B cell (primary cell): ENCODE measurements around the gene NFATC1. TPM values are rescaled to one million over a fixed set of nuclear protein-coding genes. Genes with fewer than 3 reads are reported as not detected.

ENCODE experiments used
- ATAC-seq: fragments of 200-7000 bp; cut with Tn5 transposase; one replicate; pipeline ENCODE4 v1.10.0; 2021; ENCODE audit warnings: low read depth, mild to moderate bottlenecking, moderate number of reproducible peaks, moderate library complexity
- CTCF ChIA-PET: fragments of 350-600 bp; sonication (Branson Sonifier 250); formaldehyde crosslinking; loops from one replicate; lab custom pipeline; 2021; ENCODE audit warnings: antibody characterized with exemption, inconsistent platforms; lab: Charles Lee
- POLR2A ChIA-PET: fragments of 350-600 bp; sonication (Branson Sonifier 250); formaldehyde crosslinking; loops from one replicate; lab custom pipeline; 2021; ENCODE audit warnings: antibody characterized with exemption; lab: Charles Lee
- DNase-seq: peaks from one replicate; pipeline ENCODE4 v3.0.0; 2013
- H2AFZ ChIP-seq: 2 replicates; pipeline ENCODE4 v1.6.1; 2012; ENCODE audit warnings: mild to moderate bottlenecking, low read depth, low read length; ENCODE audit not compliant: insufficient read depth, poor library complexity, severe bottlenecking
- H3K27ac ChIP-seq, 2 donors: 1 replicate in 1 of 2; 2 replicates in 1 of 2; pipeline ENCODE4 v1.5.1; 2012 to 2013; ENCODE audit warnings: low read length in 2 of 2, mild to moderate bottlenecking in 2 of 2, moderate library complexity in 1 of 2
- H3K27me3 ChIP-seq, 4 experiments: fragments of 200-600 bp in 1 of 4; sonication (generic) in 1 of 4; replicated peaks in 1 of 4; 1 replicate in 2 of 4; 2 replicates in 2 of 4; pipeline versions ENCODE4 v1.6.1 to v1.7.0; 2013 to 2016; ENCODE audit warnings: low read length in 3 of 4, mild to moderate bottlenecking in 2 of 4, mixed read lengths in 1 of 4, moderate library complexity in 1 of 4; ENCODE audit not compliant: insufficient read depth in 4 of 4, control insufficient read depth in 3 of 4; ENCODE audit errors: control extremely low read depth in 1 of 4
- H3K36me3 ChIP-seq, 2 experiments: replicated peaks in 1 of 2; 1 replicate in 1 of 2; 2 replicates in 1 of 2; pipeline versions ENCODE4 v1.6.1 to v1.7.1; 2013; ENCODE audit warnings: low read length in 1 of 2; ENCODE audit not compliant: insufficient read depth in 2 of 2, control insufficient read depth in 1 of 2; ENCODE audit errors: control extremely low read depth in 1 of 2, extremely low read depth in 1 of 2
- H3K4me1 ChIP-seq, 2 donors: fragments of 200-600 bp in 1 of 2; sonication (generic) in 1 of 2; 1 replicate in 1 of 2; 2 replicates in 1 of 2; pipeline versions ENCODE4 v1.5.1 to v1.6.1; 2013 to 2017; ENCODE audit warnings: low read length in 2 of 2; ENCODE audit not compliant: control insufficient read depth in 2 of 2, insufficient read depth in 2 of 2
- H3K4me2 ChIP-seq: replicated peaks from 2 replicates; pipeline ENCODE3; 2012; ENCODE audit warnings: mild to moderate bottlenecking, low read depth, low read length; ENCODE audit not compliant: poor library complexity, severe bottlenecking
- H3K4me3 ChIP-seq, 5 experiments: fragments of 200-600 bp in 1 of 5; sonication (generic) in 1 of 5; 1 replicate in 3 of 5; 2 replicates in 2 of 5; pipeline versions ENCODE4 v1.5.1 to v1.7.0; 2011 to 2016; ENCODE audit warnings: low read length in 4 of 5, mild to moderate bottlenecking in 4 of 5, low read depth in 2 of 5, control low read depth in 1 of 5, moderate library complexity in 1 of 5; ENCODE audit not compliant: insufficient read depth in 1 of 5; ENCODE audit errors: control extremely low read depth in 1 of 5, extremely low read depth in 1 of 5
- H3K79me2 ChIP-seq: fragments of 200-600 bp; sonication (generic); one replicate; pipeline ENCODE4 v1.6.0; 2016; ENCODE audit warnings: low read length; ENCODE audit not compliant: control insufficient read depth, insufficient read depth
- H3K9ac ChIP-seq: fragments of 200-600 bp; sonication (generic); 2 replicates; pipeline ENCODE4 v1.6.1; 2017; ENCODE audit warnings: mild to moderate bottlenecking, low read length, moderate library complexity
- H3K9me3 ChIP-seq, 3 donors: one replicate each; pipeline versions ENCODE4 v1.6.1 to v1.7.1; 2013; ENCODE audit warnings: low read length in 2 of 3; ENCODE audit not compliant: control insufficient read depth in 2 of 3, insufficient read depth in 1 of 3; ENCODE audit errors: control extremely low read depth in 1 of 3
- H4K20me1 ChIP-seq: 2 replicates; pipeline ENCODE4 v1.6.0; 2012; ENCODE audit warnings: mild to moderate bottlenecking, low read length; ENCODE audit not compliant: insufficient read depth, control insufficient read depth, poor library complexity, severe bottlenecking
- H3K27ac Mint-ChIP-seq: one replicate; pipeline ENCODE4 v1.8.0; 2021; ENCODE audit warnings: mixed read lengths
- H3K27me3 Mint-ChIP-seq: one replicate; pipeline ENCODE4 v1.8.0; 2021; ENCODE audit warnings: mixed read lengths
- H3K4me1 Mint-ChIP-seq: one replicate; pipeline ENCODE4 v1.8.0; 2021; ENCODE audit warnings: mixed read lengths
- H3K4me3 Mint-ChIP-seq: one replicate; pipeline ENCODE4 v1.8.0; 2021; ENCODE audit warnings: mixed read lengths
- H3K9me3 Mint-ChIP-seq: one replicate; pipeline ENCODE4 v1.8.0; 2022; ENCODE audit warnings: mixed read lengths; ENCODE audit not compliant: insufficient read depth
- CTCF ChIP-seq: fragments of 200-600 bp; IDR thresholded peaks from one replicate; pipeline ENCODE4 v1.8.0; 2022; ENCODE audit warnings: antibody characterized with exemption, mild to moderate bottlenecking
- EZH2 ChIP-seq: IDR thresholded peaks from 2 replicates; pipeline ENCODE4 v1.6.1; 2012; ENCODE audit warnings: borderline replicate concordance, low read depth, mild to moderate bottlenecking, moderate library complexity, low read length; ENCODE audit not compliant: insufficient read depth, poor library complexity, severe bottlenecking
- WGBS: methylation state at CpG from one replicate; pipeline ENCODE4 v1.1.5; 2013; ENCODE audit warnings: missing lambda C conversion rate; ENCODE audit not compliant: insufficient coverage; 5-methylcytosine and 5-hydroxymethylcytosine counted together
- intact Hi-C: fragments of 100-400 bp; cut with micrococcal nuclease; formaldehyde crosslinking; loops from one replicate; pipeline ENCODE4 v1.10.0; 2022
- polyA plus RNA-seq: library from polyadenylated mRNA; depleted of rRNA; stranded (reverse); fragments of >200 nt; gene quantifications from 2 replicates; pipeline ENCODE4 v1.2.3, GENCODE V29; 2012
- total RNA-seq, 2 donors: library from RNA; stranded (reverse); fragments of 120-200 nt in 1 of 2; gene quantifications; 1 replicate in 1 of 2; 2 replicates in 1 of 2; pipeline versions ENCODE4 v1.2.3 to v1.2.4, GENCODE V29; 2013 to 2022

Gene NFATC1
- total and polyA plus RNA-seq, 2 donors (not counting 1 experiment from before 2014, with no cell fraction given), result 32.2 to 108 TPM

DNA sequence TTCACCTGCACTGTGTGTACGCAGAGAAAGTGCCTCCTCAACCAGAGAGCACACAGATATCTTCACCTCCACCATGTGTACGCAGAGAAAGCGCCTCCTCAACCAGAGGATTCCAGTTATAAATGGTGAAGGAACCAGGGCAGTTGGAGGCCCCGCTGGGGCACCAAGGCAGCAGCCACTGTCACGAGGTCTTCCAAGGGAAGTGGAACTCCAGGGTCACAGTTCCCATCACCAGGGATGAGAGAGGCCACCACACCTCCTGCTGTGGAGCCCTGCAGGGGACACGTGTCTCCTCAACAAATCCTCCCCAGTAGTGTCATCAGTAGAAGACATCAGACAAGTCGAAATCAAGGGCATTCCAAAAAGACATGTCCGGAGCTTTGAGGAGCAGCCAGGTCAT lies 28.2 kb upstream of the NFATC1 start:
- Histone ChIP-seq H3K27me3 (no peaks in the 10 kb centered on the region), H3K4me3 (no peak overlapping the region), H3K27ac (no peak overlapping the region), H3K4me2 (no peak overlapping the region), H3K9ac (no peak overlapping the region), H3K79me2 (no peaks in the 10 kb centered on the region), H4K20me1 (no peaks in the 10 kb centered on the region), H2AFZ (no peak overlapping the region), H3K36me3 (peaks cover 0 to 14% of the 10 kb centered on the region in 2 experiments), H3K9me3 (no peaks in the 10 kb centered on the region), H3K4me1 (peaks cover 7 to 10% of the 10 kb centered on the region in 2 donors)
- ChIA-PET POLR2A (no interaction called here), CTCF (interaction anchor here (1.6 kb wide), 1 partner anchor 12 kb away, joined by 7 read pairs; no protein-coding TSS in a partner anchor)
- Mint-ChIP-seq H3K27me3 (no peaks in the 10 kb centered on the region), H3K4me3 (no peak overlapping the region), H3K4me1 (peaks cover 13% of the 10 kb centered on the region), H3K27ac (no peak overlapping the region), H3K9me3 (no peaks in the 10 kb centered on the region)
- ATAC-seq (no peak), DNase-seq (no peak)
- TF ChIP-seq EZH2, result no peak
- no peak for TF ChIP-seq CTCF
- intact Hi-C loops, result no loop called here
- 95% methylated on average over 7 of the region's 8 CpGs for WGBS

- Mint-ChIP-seq H3K4me3 (no peak overlapping the region), H3K9me3 (no peaks in the 10 kb centered on the region), H3K27ac (no peak overlapping the region), H3K27me3 (no peaks in the 10 kb centered on the region), H3K4me1 (peaks cover 13% of the 10 kb centered on the region)
- no peak overlapping the region for H3K4me3 ChIP-seq
- no peaks in the 10 kb centered on the region for H3K27me3 ChIP-seq
- H3K79me2 ChIP-seq, result no peaks in the 10 kb centered on the region
- no peak for ATAC-seq
- H4K20me1 ChIP-seq, result no peaks in the 10 kb centered on the region
- no peak for TF ChIP-seq EZH2
- TF ChIP-seq CTCF, result no peak
- H3K36me3 ChIP-seq, result peaks cover 0 to 9% of the 10 kb centered on the region in 2 experiments
- H3K4me1 ChIP-seq, result peaks cover 7 to 10% of the 10 kb centered on the region in 2 donors
- H3K4me2 ChIP-seq, result no peak overlapping the region
- intact Hi-C loops, result no loop called here
- 91% methylated on average over 18 of the region's 18 CpGs for WGBS
- no peak for DNase-seq
- no peak overlapping the region for H3K9ac ChIP-seq
- ChIA-PET POLR2A (no interaction called here), CTCF (interaction anchor here (1.6 kb wide), 1 partner anchor 11 kb away, joined by 7 read pairs; no protein-coding TSS in a partner anchor)
- H3K27ac ChIP-seq, result no peak overlapping the region
- H2AFZ ChIP-seq, result no peak overlapping the region
- H3K9me3 ChIP-seq, result no peaks in the 10 kb centered on the region
Observed at GRCh38 chr18:79367989-79368388, 27.7 kb upstream of the NFATC1 start.
